Neural crest cell (in vitro differentiated cells): ENCODE measurements around the gene CAPN5. TPM values are rescaled to one million over a fixed set of nuclear protein-coding genes. Genes with fewer than 3 reads are reported as not detected.
"Not testable (repeated sequence)": the region's sequence is repeated elsewhere in the genome, so short reads cannot be mapped to it uniquely, and the experiment has no call there.

ENCODE experiments used
- DNase-seq: peaks from one replicate; pipeline ENCODE4 v3.0.0; 2021; ENCODE audit warnings: low read depth, mixed read lengths, low spot score
- H3K27ac Mint-ChIP-seq: one replicate; pipeline ENCODE4 v1.8.0; 2021; ENCODE audit warnings: mild to moderate bottlenecking, mixed read lengths; ENCODE audit not compliant: unreplicated experiment
- H3K27me3 Mint-ChIP-seq: 2 replicates; pipeline ENCODE4 v1.8.0; 2021; ENCODE audit warnings: low read depth, mild to moderate bottlenecking, mixed read lengths
- H3K36me3 Mint-ChIP-seq: 2 replicates; pipeline ENCODE4 v1.8.0; 2021; ENCODE audit warnings: low read depth, mild to moderate bottlenecking, mixed read lengths
- H3K4me1 Mint-ChIP-seq: 2 replicates; pipeline ENCODE4 v1.8.0; 2021; ENCODE audit warnings: mixed read lengths
- H3K4me3 Mint-ChIP-seq: one replicate; pipeline ENCODE4 v1.8.0; 2021; ENCODE audit warnings: mild to moderate bottlenecking, mixed read lengths
- H3K9me3 Mint-ChIP-seq: 2 replicates; pipeline ENCODE4 v1.8.0; 2021; ENCODE audit warnings: mixed read lengths
- CTCF ChIP-seq: fragments of 200-600 bp; sonication (generic); conservative IDR thresholded peaks from 2 replicates; pipeline ENCODE4 v1.5.0; 2021; ENCODE audit warnings: antibody characterized with exemption, mild to moderate bottlenecking
- long read RNA-seq: library from polyadenylated mRNA; unstranded; transcript quantifications from one replicate; pipeline ENCODE4 v2.0.0, GENCODE V29; 2020
- total RNA-seq: library from RNA; stranded (reverse); gene quantifications from 2 replicates; pipeline ENCODE4 v1.2.1, GENCODE V29; 2021

Gene CAPN5
- total RNA-seq = 25.8 and 26.2 TPM in 2 replicates
- long read RNA-seq, partial matches to known transcripts = 0 of 5 reads
- long read RNA-seq, other reads (novel, unspliced or antisense) = 5 of 5 reads

DNA sequence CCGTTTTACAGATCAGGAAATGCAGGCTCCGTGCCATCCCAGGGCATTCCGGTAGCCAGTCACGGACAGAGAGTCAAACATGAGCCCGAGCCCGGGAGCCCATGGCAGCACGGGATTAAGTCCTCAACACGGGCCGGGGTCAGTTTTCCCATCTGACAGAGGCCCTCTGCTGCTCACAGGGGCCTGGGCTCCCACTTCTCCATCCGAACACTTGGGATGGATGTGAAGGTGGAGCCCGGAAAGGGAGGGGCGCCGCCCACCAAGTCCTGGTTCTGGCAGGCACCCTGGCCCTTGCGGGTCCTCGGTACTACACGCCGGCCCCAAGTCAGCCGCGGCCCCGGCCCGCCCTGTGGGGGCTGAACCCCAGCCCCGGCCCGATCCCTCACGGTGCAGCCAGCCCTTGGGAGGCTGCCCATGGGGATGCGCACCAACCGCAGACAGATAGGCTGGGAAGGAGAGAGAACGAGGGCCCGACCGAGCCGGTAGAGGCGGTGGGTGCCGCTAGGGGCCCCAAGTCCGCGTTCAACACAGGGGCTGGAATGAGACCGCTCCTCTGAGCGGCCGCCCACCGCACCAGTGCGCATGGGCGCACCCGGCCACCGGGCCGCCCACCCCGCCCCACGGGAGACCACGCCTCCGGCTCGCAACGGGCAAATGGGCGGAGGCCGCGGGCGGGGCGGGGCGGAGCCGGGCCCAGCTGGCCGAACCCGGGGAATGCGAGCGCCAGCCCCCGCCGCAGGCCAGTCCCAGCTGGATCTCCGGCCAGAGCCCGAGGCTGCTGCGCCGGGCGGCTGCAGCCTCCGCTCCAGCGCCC is at the start of gene CAPN5:
Gene CAPN5, plus strand, starts transcription at position 743 of the 814 bp plus-strand sequence. CDS start 17,916 bp downstream, outside the sequence.
- peak within 1 kb of the TSS; percentile 93 for H3K27ac Mint-ChIP-seq
- TF ChIP-seq CTCF = peak; percentile 53

GRCh38 chr11:77018396-77018924 is 48.3 kb upstream of the CAPN5 start:
- not testable (repeated sequence) for H3K27me3 Mint-ChIP-seq, H3K9me3 Mint-ChIP-seq, H3K4me1 Mint-ChIP-seq, H3K27ac Mint-ChIP-seq, DNase-seq, H3K36me3 Mint-ChIP-seq, H3K4me3 Mint-ChIP-seq

More for the DNA sequence above, at the start of gene CAPN5:
- peak; percentile 89 for DNase-seq
- H3K36me3 Mint-ChIP-seq = no peaks in the 10 kb centered on the region
- peak within 1 kb of the TSS; percentile 94 for H3K4me3 Mint-ChIP-seq
- H3K27me3 Mint-ChIP-seq = no peaks in the 10 kb centered on the region
- H3K9me3 Mint-ChIP-seq = no peaks in the 10 kb centered on the region
- H3K4me1 Mint-ChIP-seq = peaks cover 29% of the 10 kb centered on the region

- peaks cover 6% of the 10 kb centered on the region for H3K36me3 Mint-ChIP-seq
- no peak for TF ChIP-seq CTCF
- H3K27ac Mint-ChIP-seq = no peak overlapping the region
- DNase-seq = no peak
- no peak overlapping the region for H3K4me3 Mint-ChIP-seq
- peaks cover 3% of the 10 kb centered on the region for H3K4me1 Mint-ChIP-seq
- H3K27me3 Mint-ChIP-seq = no peaks in the 10 kb centered on the region
- no peaks in the 10 kb centered on the region for H3K9me3 Mint-ChIP-seq
Measured at GRCh38 chr11:77019976-77020595, 46.7 kb upstream of the CAPN5 start.

- Mint-ChIP-seq H3K9me3 (no peaks in the 10 kb centered on the region), H3K27ac (no peak overlapping the region), H3K4me1 (no peaks in the 10 kb centered on the region)
Measured at GRCh38 chr11:77020734-77021133, 46.0 kb upstream of the CAPN5 start.

DNA sequence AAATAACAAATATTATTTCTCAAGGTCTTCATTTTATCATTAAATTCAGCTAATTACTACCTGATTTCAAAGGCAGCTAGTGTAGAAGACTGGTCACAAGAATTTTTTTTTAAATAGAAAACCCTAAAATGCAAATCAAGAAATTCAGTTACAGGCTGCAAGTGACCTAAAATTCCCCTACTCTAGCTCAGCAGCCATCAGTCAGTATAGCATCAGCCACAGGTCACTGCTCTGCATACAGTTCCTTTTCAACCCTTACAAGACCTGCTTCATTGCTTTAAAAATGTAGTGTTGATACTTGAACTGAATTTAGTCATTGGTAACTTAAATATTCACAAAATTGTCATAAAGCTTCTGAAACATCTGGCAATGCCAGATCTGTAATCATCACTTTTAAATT is 42.0 kb upstream of the CAPN5 start:
- Mint-ChIP-seq H3K27me3 (peaks cover 3% of the 10 kb centered on the region), H3K36me3 (no peaks in the 10 kb centered on the region), H3K4me1 (no peaks in the 10 kb centered on the region), H3K4me3 (no peak overlapping the region), H3K27ac (no peak overlapping the region), H3K9me3 (no peaks in the 10 kb centered on the region)
- no peak for TF ChIP-seq CTCF
- DNase-seq = no peak

More at GRCh38 chr11:77020734-77021133, 46.0 kb upstream of the CAPN5 start:
- DNase-seq = no peak
- Mint-ChIP-seq H3K27me3 (no peaks in the 10 kb centered on the region), H3K36me3 (peaks cover 6% of the 10 kb centered on the region), H3K4me3 (no peak overlapping the region)
- no peak for TF ChIP-seq CTCF

DNA sequence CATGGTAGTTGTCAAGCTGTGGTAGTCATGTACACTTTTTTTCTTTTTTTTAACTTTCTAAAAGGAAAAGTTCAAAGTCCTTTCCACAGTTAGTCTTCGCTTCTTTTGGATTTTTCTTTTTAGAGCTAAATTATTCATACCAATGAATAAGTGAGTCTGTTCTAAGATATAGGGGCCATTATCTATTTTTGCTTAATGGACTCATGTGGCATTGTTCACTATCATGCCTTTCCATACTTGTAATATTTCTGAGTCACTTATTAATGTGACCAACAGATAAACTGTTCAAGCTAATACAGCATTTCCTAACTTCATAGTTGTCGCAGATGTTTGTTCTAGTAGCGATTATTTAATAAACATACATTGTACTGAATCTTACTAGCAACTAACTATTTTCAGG is 40.5 kb upstream of the CAPN5 start:
- peaks cover 13% of the 10 kb centered on the region for H3K27me3 Mint-ChIP-seq

More for the DNA sequence above, 40.5 kb upstream of the CAPN5 start:
- TF ChIP-seq CTCF = no peak
- H3K4me3 Mint-ChIP-seq = no peak overlapping the region
- DNase-seq = no peak
- no peaks in the 10 kb centered on the region for H3K4me1 Mint-ChIP-seq
- no peaks in the 10 kb centered on the region for H3K9me3 Mint-ChIP-seq
- H3K36me3 Mint-ChIP-seq = no peaks in the 10 kb centered on the region
- H3K27ac Mint-ChIP-seq = no peak overlapping the region
